ENCODE results near the gene HPN.

HPN gene

DNA sequence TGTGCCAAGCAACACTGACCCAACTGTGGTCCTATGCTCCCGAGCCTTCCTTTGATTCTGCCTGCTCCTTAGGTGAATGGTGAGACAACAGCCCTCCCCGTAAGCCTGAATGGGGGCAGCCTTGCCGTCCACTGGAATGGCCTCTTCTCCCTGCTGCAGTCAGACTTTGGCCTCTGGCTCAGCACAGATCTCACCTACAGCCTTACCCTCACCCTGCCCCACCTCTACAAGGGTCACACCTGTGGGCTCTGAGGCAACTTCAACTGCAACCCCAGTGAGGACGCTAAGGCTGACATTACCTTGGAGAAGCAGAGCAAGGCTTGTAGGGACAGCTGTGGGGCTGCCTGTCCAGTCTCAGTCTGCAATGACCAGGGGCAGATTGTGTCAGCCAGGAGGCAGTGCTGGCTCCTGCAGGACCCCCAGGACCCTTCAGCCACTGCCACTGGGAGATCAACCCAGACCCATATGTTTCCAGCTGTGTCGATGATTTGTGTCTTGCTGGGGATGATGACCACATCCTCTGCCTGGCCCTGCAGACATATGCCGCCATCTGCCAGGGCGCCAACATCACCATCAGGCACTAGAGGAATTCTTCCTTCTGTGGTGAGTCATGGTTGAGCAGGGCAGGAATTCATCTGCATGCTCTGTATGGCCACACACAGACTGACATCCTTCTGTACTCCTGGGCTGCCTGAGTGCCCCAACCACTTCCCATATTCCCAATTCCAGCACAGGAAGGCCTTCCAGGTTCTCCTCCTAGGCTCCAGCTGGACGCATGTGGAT lies 46.8 kb downstream of the HPN start:
- TF ChIP-seq NFIC (IDR thresholded peaks at IDR 0.05) (no peak), USF1 (IDR thresholded peaks at IDR 0.05) (no peak), TEAD4 (IDR thresholded peaks at IDR 0.05) (no peak), YY1 (IDR thresholded peaks at IDR 0.05; ENCODE audit: low read depth) (no peak), MAX (IDR thresholded peaks at IDR 0.05) (no peak), ZBTB7A (IDR thresholded peaks at IDR 0.05; ENCODE audit: low read depth) (no peak), CEBPB (IDR thresholded peaks at IDR 0.05) (no peak), CREB1 (IDR thresholded peaks at IDR 0.05; ENCODE audit: low read depth) (no peak), EP300 (IDR thresholded peaks at IDR 0.05; ENCODE audit: borderline replicate concordance) (no peak), TCF12 (IDR thresholded peaks at IDR 0.05; ENCODE audit: low read depth) (no peak), TAF1 (IDR thresholded peaks at IDR 0.05; ENCODE audit: low read depth) (no peak), RAD21 (IDR thresholded peaks at IDR 0.05; ENCODE audit: low read depth) (no peak)
- TF ChIP-seq, protein P1, sequence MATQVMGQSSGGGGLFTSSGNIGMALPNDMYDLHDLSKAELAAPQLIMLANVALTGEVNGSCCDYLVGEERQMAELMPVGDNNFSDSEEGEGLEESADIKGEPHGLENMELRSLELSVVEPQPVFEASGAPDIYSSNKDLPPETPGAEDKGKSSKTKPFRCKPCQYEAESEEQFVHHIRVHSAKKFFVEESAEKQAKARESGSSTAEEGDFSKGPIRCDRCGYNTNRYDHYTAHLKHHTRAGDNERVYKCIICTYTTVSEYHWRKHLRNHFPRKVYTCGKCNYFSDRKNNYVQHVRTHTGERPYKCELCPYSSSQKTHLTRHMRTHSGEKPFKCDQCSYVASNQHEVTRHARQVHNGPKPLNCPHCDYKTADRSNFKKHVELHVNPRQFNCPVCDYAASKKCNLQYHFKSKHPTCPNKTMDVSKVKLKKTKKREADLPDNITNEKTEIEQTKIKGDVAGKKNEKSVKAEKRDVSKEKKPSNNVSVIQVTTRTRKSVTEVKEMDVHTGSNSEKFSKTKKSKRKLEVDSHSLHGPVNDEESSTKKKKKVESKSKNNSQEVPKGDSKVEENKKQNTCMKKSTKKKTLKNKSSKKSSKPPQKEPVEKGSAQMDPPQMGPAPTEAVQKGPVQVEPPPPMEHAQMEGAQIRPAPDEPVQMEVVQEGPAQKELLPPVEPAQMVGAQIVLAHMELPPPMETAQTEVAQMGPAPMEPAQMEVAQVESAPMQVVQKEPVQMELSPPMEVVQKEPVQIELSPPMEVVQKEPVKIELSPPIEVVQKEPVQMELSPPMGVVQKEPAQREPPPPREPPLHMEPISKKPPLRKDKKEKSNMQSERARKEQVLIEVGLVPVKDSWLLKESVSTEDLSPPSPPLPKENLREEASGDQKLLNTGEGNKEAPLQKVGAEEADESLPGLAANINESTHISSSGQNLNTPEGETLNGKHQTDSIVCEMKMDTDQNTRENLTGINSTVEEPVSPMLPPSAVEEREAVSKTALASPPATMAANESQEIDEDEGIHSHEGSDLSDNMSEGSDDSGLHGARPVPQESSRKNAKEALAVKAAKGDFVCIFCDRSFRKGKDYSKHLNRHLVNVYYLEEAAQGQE (IDR thresholded peaks at IDR 0.05; ENCODE audit: low read depth): no peak

DNA sequence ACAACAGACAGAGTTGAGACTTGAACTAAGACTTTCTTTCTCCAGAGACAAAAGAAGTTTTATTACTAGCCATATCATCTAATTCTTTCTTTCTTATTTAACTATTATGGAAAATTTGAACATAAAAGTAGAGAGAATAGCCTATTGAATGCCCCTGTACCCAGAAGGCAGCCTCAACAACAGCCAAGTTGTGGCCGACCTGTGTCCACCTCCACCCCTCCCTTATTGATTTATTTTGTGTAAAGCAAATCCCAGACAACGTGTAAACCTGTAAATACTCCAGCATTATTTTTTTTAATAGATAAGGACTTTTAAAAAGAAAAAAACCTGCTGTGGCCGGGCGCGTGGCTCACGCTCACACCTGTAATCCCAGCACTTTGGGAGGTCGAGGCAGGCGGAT lies 48.0 kb downstream of the HPN start:
- no peak for TF ChIP-seq NFIC (IDR thresholded peaks at IDR 0.05)
- TF ChIP-seq EGR1 (IDR thresholded peaks at IDR 0.05): no peak
- no peak for TF ChIP-seq RAD21 (IDR thresholded peaks at IDR 0.05; ENCODE audit: low read depth)
- TF ChIP-seq CREB1 (IDR thresholded peaks at IDR 0.05; ENCODE audit: low read depth): no peak
- TF ChIP-seq YY1 (IDR thresholded peaks at IDR 0.05; ENCODE audit: low read depth): no peak
- TF ChIP-seq TEAD4 (IDR thresholded peaks at IDR 0.05): no peak
- no peak for TF ChIP-seq CEBPB (IDR thresholded peaks at IDR 0.05)
- no peak for TF ChIP-seq MAX (IDR thresholded peaks at IDR 0.05)
- no peak for TF ChIP-seq TAF1 (IDR thresholded peaks at IDR 0.05; ENCODE audit: low read depth)
- no peak for TF ChIP-seq EP300 (IDR thresholded peaks at IDR 0.05; ENCODE audit: borderline replicate concordance)
- TF ChIP-seq, protein P1 (IDR thresholded peaks at IDR 0.05; ENCODE audit: low read depth): no peak
- no peak for TF ChIP-seq TCF12 (IDR thresholded peaks at IDR 0.05; ENCODE audit: low read depth)

DNA sequence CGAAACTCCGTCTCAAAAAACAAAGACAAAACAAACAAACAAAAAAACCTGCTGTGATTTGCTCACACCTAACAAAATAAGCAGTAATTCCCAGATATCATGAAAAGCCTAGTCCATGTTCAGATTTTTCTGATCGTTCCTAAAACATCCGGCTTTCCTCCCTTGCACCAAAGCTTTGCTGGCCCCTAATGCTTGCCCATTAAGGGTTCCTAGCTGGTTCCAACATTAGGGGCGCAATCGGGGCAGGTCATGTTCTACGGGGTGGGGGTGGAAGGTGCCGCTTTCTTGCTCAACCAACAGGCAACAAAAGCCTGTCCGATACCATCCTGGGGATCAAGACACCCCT lies 48.6 kb downstream of the HPN start:
- TF ChIP-seq, protein P1 (IDR thresholded peaks at IDR 0.05; ENCODE audit: low read depth): no peak
- TF ChIP-seq EGR1 (IDR thresholded peaks at IDR 0.05): no peak
- no peak for TF ChIP-seq NFIC (IDR thresholded peaks at IDR 0.05)
- TF ChIP-seq CEBPB (IDR thresholded peaks at IDR 0.05): no peak
- TF ChIP-seq ZBTB7A (IDR thresholded peaks at IDR 0.05; ENCODE audit: low read depth): no peak
- TF ChIP-seq EP300 (IDR thresholded peaks at IDR 0.05; ENCODE audit: borderline replicate concordance): no peak
- no peak for TF ChIP-seq TAF1 (IDR thresholded peaks at IDR 0.05; ENCODE audit: low read depth)
- TF ChIP-seq USF1 (IDR thresholded peaks at IDR 0.05): no peak

- TF ChIP-seq EP300 (IDR thresholded peaks at IDR 0.05; ENCODE audit: borderline replicate concordance): no peak
- TF ChIP-seq USF1 (IDR thresholded peaks at IDR 0.05): peak; percentile 72
- TF ChIP-seq MAX (IDR thresholded peaks at IDR 0.05): peak; percentile 99
- TF ChIP-seq RAD21 (IDR thresholded peaks at IDR 0.05; ENCODE audit: low read depth): peak; percentile 73
Measured at GRCh38 chr19:35090506-35091214, 49.1 kb downstream of the HPN start.

Measured in Ishikawa (cell line).